ENCODE results near the gene MAGEL2. TPM values are rescaled to one million over a fixed set of nuclear protein-coding genes. Genes with fewer than 3 reads are reported as not detected.

MAGEL2 gene
- total RNA-seq, 1 experiment from 2014 or later = 9.2 TPM

DNA sequence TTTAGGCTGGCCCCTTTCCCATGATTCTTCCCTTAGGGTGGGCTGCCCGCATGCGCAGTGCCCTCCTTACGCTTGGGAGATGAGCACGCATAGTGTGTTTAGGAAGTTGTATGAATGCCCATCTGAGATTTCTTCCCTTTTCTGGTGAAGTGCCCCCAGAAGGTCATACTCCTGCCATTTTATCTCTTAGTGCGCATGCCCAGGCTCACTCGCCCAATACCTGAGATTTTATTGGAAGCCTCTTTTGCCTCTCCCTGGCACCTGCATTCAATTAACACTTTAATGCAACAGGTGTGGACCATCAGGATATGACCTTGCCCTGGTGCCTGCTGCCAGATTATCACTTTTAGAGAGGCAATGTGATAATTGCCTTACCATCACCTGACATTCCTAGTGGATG lies 45.5 kb downstream of the MAGEL2 start:
- H3K4me1 ChIP-seq (ENCODE audit: insufficient read depth, low read length) = no peaks in the 10 kb centered on the region
- H3K9me3 Mint-ChIP-seq = peaks cover 71 to 73% of the 10 kb centered on the region in 2 experiments
- no peak overlapping the region for H3K23ac ChIP-seq (ENCODE audit: insufficient read length, low read depth, low read length)
- H3K14ac ChIP-seq (ENCODE audit: insufficient read depth, low read length) = no peak overlapping the region
- no peak overlapping the region for H2BK20ac ChIP-seq (ENCODE audit: low read depth, low read length, poor library complexity, severe bottlenecking)
- no peak overlapping the region for H2BK120ac ChIP-seq (ENCODE audit: low read depth, low read length, poor library complexity, severe bottlenecking)
- H3K27me3 Mint-ChIP-seq (ENCODE audit: low read depth) = no peaks in the 10 kb centered on the region; the same call in 1 of the 2 replicates
- H3K27ac ChIP-seq (ENCODE audit: insufficient read length, low read depth, low read length) = no peak overlapping the region
- no peak overlapping the region for H3K56ac ChIP-seq (ENCODE audit: insufficient read length, low read depth, low read length)
- no peak overlapping the region for H3K4ac ChIP-seq (ENCODE audit: low read depth, low read length)
- no peak overlapping the region for H2AK5ac ChIP-seq (ENCODE audit: insufficient read length, low read length)
- no peak for TF ChIP-seq CTCF (conservative IDR thresholded peaks at IDR 0.05)
- no CpG with 5 or more reads among the region's 6 CpGs for WGBS (ENCODE audit: extremely low coverage, insufficient read length, low lambda C conversion rate)
- H2BK5ac ChIP-seq (ENCODE audit: insufficient read length, low read length) = no peak overlapping the region
- H4K8ac ChIP-seq (replicated peaks; ENCODE audit: insufficient read length, low read depth, low read length) = no peak overlapping the region
- H2BK15ac ChIP-seq (ENCODE audit: low read depth, low read length) = no peak overlapping the region
- H3K18ac ChIP-seq (ENCODE audit: insufficient read length, low read depth, low read length) = no peak overlapping the region
- no peak overlapping the region for H3K4me2 ChIP-seq (ENCODE audit: insufficient read depth, insufficient read length, low read length)
- H3K4me3 Mint-ChIP-seq = no peak overlapping the region
- H3K27me3 ChIP-seq (ENCODE audit: insufficient read depth, low read length) = no peaks in the 10 kb centered on the region
- no peak overlapping the region for H4K91ac ChIP-seq (ENCODE audit: insufficient read length, low read depth, low read length)
- no peak for DNase-seq
- no peaks in the 10 kb centered on the region for H3K79me1 ChIP-seq (ENCODE audit: insufficient read depth, low read depth, low read length, poor library complexity, severe bottlenecking)
- no peak overlapping the region for H3K27ac Mint-ChIP-seq
- H4K5ac ChIP-seq (ENCODE audit: insufficient read length, low read depth, low read length) = no peak overlapping the region
- H4K20me1 ChIP-seq (ENCODE audit: control insufficient read depth, insufficient read depth, insufficient read length) = no peaks in the 10 kb centered on the region
- no peaks in the 10 kb centered on the region for H3K23me2 ChIP-seq (ENCODE audit: insufficient read length, low read depth, low read length, poor library complexity, severe bottlenecking)
- H2BK12ac ChIP-seq (ENCODE audit: insufficient read length, low read depth, low read length) = no peak overlapping the region
- no peaks in the 10 kb centered on the region for H3K4me1 Mint-ChIP-seq
- H3K79me2 ChIP-seq (ENCODE audit: insufficient read depth, low read length) = no peaks in the 10 kb centered on the region
- H3K9ac ChIP-seq (ENCODE audit: extremely low read depth, insufficient read length, low read length) = no peak overlapping the region
- H3K9me3 ChIP-seq (ENCODE audit: control insufficient read depth, low read depth, low read length) = peaks cover 72% of the 10 kb centered on the region
- H2AFZ ChIP-seq (ENCODE audit: low read length) = no peak overlapping the region
- peaks cover 0 to 4% (median 0%) of the 10 kb centered on the region in 3 experiments; a peak in 2 of 7 replicates for H3K36me3 Mint-ChIP-seq (ENCODE audit: insufficient read depth in 1 of 3, low read depth in 3 of 3)
- no peak overlapping the region for H3T11ph ChIP-seq (ENCODE audit: low read length)

Measured in H9 (cell line).